SIG-M5 treated with dmso at 0.1 percent for 504 hours (cell line): ENCODE measurements around the gene MORC1.

Experiments
- DNase-seq: peaks from one replicate; lab custom pipeline; 2025; ENCODE audit not compliant: unreplicated experiment; lab: John Stamatoyannopoulos, UW

Gene MORC1

GRCh38 chr3:108947855-108948254 lies 170.1 kb downstream of the MORC1 start:
- no peak for DNase-seq

- DNase-seq, result no peak
Measured at GRCh38 chr3:108946292-108947285, 171.3 kb downstream of the MORC1 start.

- no peak for DNase-seq
Measured at GRCh38 chr3:108940568-108941263, 177.2 kb downstream of the MORC1 start.

GRCh38 chr3:108940166-108940565 lies 177.8 kb downstream of the MORC1 start:
- DNase-seq, result no peak

- no peak for DNase-seq
Measured at GRCh38 chr3:108936924-108937689, 180.8 kb downstream of the MORC1 start.

GRCh38 chr3:108931035-108931434 lies 186.9 kb downstream of the MORC1 start:
- DNase-seq, result no peak

- no peak for DNase-seq
Measured at GRCh38 chr3:108918866-108919265, 199.1 kb downstream of the MORC1 start.

- DNase-seq, result peak; percentile 72
Measured at GRCh38 chr3:108914774-108915641, 202.9 kb downstream of the MORC1 start.

GRCh38 chr3:108909799-108910198 lies 208.1 kb downstream of the MORC1 start:
- no peak for DNase-seq
